Common myeloid progenitor, CD34-positive (primary cell): ENCODE results near the gene GALNT10.

Experiments used
- CTCF ChIA-PET: fragments of 350-600 bp; sonication (Branson Sonifier 250); formaldehyde crosslinking; loops from one replicate; lab custom pipeline; 2021; ENCODE audit warnings: antibody characterized with exemption; lab: Charles Lee
- POLR2A ChIA-PET: fragments of 350-600 bp; sonication (Branson Sonifier 250); formaldehyde crosslinking; loops from one replicate; lab custom pipeline; 2021; ENCODE audit warnings: antibody characterized with exemption; lab: Charles Lee
- DNase-seq, 3 donors: peaks; one replicate each; pipeline versions ENCODE4 v3.0.0 to v3.0.0-alpha.2; 2013
- H3K27ac ChIP-seq, 2 experiments: 1 replicate in 1 of 2; 2 replicates in 1 of 2; pipeline ENCODE4 v1.7.0; 2013; ENCODE audit warnings: inconsistent platforms in 2 of 2, low read length in 2 of 2, mild to moderate bottlenecking in 2 of 2, low read depth in 1 of 2, moderate library complexity in 1 of 2; ENCODE audit not compliant: severe bottlenecking in 2 of 2, insufficient read depth in 1 of 2, poor library complexity in 1 of 2
- H3K27me3 ChIP-seq, 5 experiments: replicated peaks in 2 of 5; 1 replicate in 3 of 5; 2 replicates in 2 of 5; pipeline versions ENCODE4 v1.6.1 to v1.7.0; 2013; ENCODE audit warnings: low read length in 4 of 5, mild to moderate bottlenecking in 2 of 5, moderate library complexity in 2 of 5, inconsistent platforms in 1 of 5; ENCODE audit not compliant: insufficient read depth in 5 of 5, control insufficient read depth in 4 of 5
- H3K36me3 ChIP-seq, 4 experiments: 1 replicate in 2 of 4; 2 replicates in 2 of 4; pipeline versions ENCODE4 v1.6.1 to v1.7.0; 2013; ENCODE audit warnings: low read length in 3 of 4, control low read depth in 1 of 4, mild to moderate bottlenecking in 1 of 4; ENCODE audit not compliant: control insufficient read depth in 4 of 4, insufficient read depth in 4 of 4
- H3K4me1 ChIP-seq, 4 experiments: 1 replicate in 3 of 4; 2 replicates in 1 of 4; pipeline versions ENCODE4 v1.6.1 to v1.7.1; 2013; ENCODE audit warnings: low read length in 3 of 4, mild to moderate bottlenecking in 3 of 4, control low read depth in 1 of 4, inconsistent platforms in 1 of 4, moderate library complexity in 1 of 4; ENCODE audit not compliant: control insufficient read depth in 4 of 4, insufficient read depth in 4 of 4; ENCODE audit errors: control extremely low read depth in 1 of 4
- H3K4me3 ChIP-seq, 7 experiments: 1 replicate in 4 of 7; 2 replicates in 3 of 7; pipeline versions ENCODE4 v1.5.1 to v1.7.0; 2013; ENCODE audit warnings: mild to moderate bottlenecking in 7 of 7, low read length in 6 of 7, moderate library complexity in 6 of 7, inconsistent platforms in 2 of 7, low read depth in 2 of 7, control low read depth in 1 of 7; ENCODE audit not compliant: insufficient read depth in 4 of 7, control insufficient read depth in 1 of 7; ENCODE audit errors: extremely low read depth in 1 of 7
- H3K9me3 ChIP-seq, 5 experiments: 1 replicate in 4 of 5; 2 replicates in 1 of 5; pipeline versions ENCODE4 v1.6.1 to v1.7.1; 2013; ENCODE audit warnings: low read length in 4 of 5, mild to moderate bottlenecking in 2 of 5, inconsistent platforms in 1 of 5, low read depth in 1 of 5, moderate library complexity in 1 of 5; ENCODE audit not compliant: control insufficient read depth in 4 of 5, insufficient read depth in 2 of 5; ENCODE audit errors: control extremely low read depth in 1 of 5
- WGBS: methylation state at CpG from one replicate; pipeline ENCODE4 v1.1.5; 2013; ENCODE audit not compliant: insufficient coverage; 5-methylcytosine and 5-hydroxymethylcytosine counted together

GALNT10 gene

GRCh38 chr5:154262342-154262741, 71.8 kb downstream of the GALNT10 start:
- no peak for DNase-seq
- Histone ChIP-seq H3K36me3 (peaks cover 0 to 3% (median 1%) of the 10 kb centered on the region in 4 experiments), H3K9me3 (no peaks in the 10 kb centered on the region), H3K4me3 (no peak overlapping the region), H3K4me1 (peaks cover 0 to 7% (median 2%) of the 10 kb centered on the region in 4 experiments), H3K27me3 (no peaks in the 10 kb centered on the region), H3K27ac (no peak overlapping the region)
- POLR2A ChIA-PET, result no interaction called here
- CTCF ChIA-PET, result interaction anchor here (1.0 kb wide), 1 partner anchor 78 kb away, joined by 3 read pairs; no protein-coding TSS in a partner anchor
- WGBS, result no CpG with 5 or more reads among the region's 2 CpGs

GRCh38 chr5:154264549-154265196, 74.1 kb downstream of the GALNT10 start:
- Histone ChIP-seq H3K4me1 (peaks cover 0 to 7% (median 2%) of the 10 kb centered on the region in 4 experiments), H3K27ac (no peak overlapping the region), H3K27me3 (no peaks in the 10 kb centered on the region), H3K4me3 (no peak overlapping the region), H3K36me3 (peaks cover 0 to 3% (median 1%) of the 10 kb centered on the region in 4 experiments), H3K9me3 (no peaks in the 10 kb centered on the region)
- no peak for DNase-seq
- 100% methylated on average over 1 of the region's 5 CpGs for WGBS
- ChIA-PET CTCF (no interaction called here), POLR2A (no interaction called here)

- no peak overlapping the region for H3K27ac ChIP-seq
- no peak for DNase-seq
- POLR2A ChIA-PET, result no interaction called here
- H3K4me3 ChIP-seq, result no peak overlapping the region
- H3K9me3 ChIP-seq, result no peaks in the 10 kb centered on the region
- H3K27me3 ChIP-seq, result no peaks in the 10 kb centered on the region
- peaks cover 0 to 3% (median 1%) of the 10 kb centered on the region in 4 experiments for H3K36me3 ChIP-seq
- CTCF ChIA-PET, result no interaction called here
- H3K4me1 ChIP-seq, result peaks cover 0 to 7% (median 2%) of the 10 kb centered on the region in 4 experiments
- 94% methylated on average over 2 of the region's 2 CpGs for WGBS
These were observed 74.8 kb downstream of the GALNT10 start for GRCh38 chr5:154265197-154265773.

- no peak overlapping the region for H3K4me3 ChIP-seq
- no peak for DNase-seq
- H3K27ac ChIP-seq, result no peak overlapping the region
- H3K27me3 ChIP-seq, result no peaks in the 10 kb centered on the region
- peaks cover 4 to 22% (median 15%) of the 10 kb centered on the region in 4 experiments for H3K4me1 ChIP-seq
- no peaks in the 10 kb centered on the region for H3K9me3 ChIP-seq
- POLR2A ChIA-PET, result no interaction called here
- H3K36me3 ChIP-seq, result peaks cover 0 to 2% (median under 1%) of the 10 kb centered on the region in 4 experiments
- CTCF ChIA-PET, result no interaction called here
These were observed 77.0 kb downstream of the GALNT10 start for GRCh38 chr5:154267516-154267915.

- H3K4me3 ChIP-seq, result no peak overlapping the region
- H3K4me1 ChIP-seq, result peaks cover 7 to 27% (median 20%) of the 10 kb centered on the region in 4 experiments
- no peak for DNase-seq
- POLR2A ChIA-PET, result interaction anchor here (0.6 kb wide), 1 partner anchor 84 kb away, joined by 4 read pairs; no protein-coding TSS in a partner anchor
- no peaks in the 10 kb centered on the region for H3K9me3 ChIP-seq
- H3K36me3 ChIP-seq, result no peaks in the 10 kb centered on the region
- no peak overlapping the region for H3K27ac ChIP-seq
- WGBS, result 96% methylated on average over 3 of the region's 3 CpGs
- CTCF ChIA-PET, result no interaction called here
- no peaks in the 10 kb centered on the region for H3K27me3 ChIP-seq
These were observed 77.5 kb downstream of the GALNT10 start for GRCh38 chr5:154268073-154268472.

- Histone ChIP-seq H3K4me3 (no peak overlapping the region), H3K4me1 (peaks cover 20 to 41% (median 34%) of the 10 kb centered on the region in 4 experiments), H3K27me3 (no peaks in the 10 kb centered on the region), H3K27ac (no peak overlapping the region), H3K9me3 (no peaks in the 10 kb centered on the region), H3K36me3 (no peaks in the 10 kb centered on the region)
- no peak for DNase-seq
- ChIA-PET CTCF (interaction anchor here (1.4 kb wide), 1 partner anchor 135 kb away, joined by 3 read pairs; no protein-coding TSS in a partner anchor), POLR2A (no interaction called here)
- 93% methylated on average over 3 of the region's 3 CpGs for WGBS
These were observed 78.9 kb downstream of the GALNT10 start for GRCh38 chr5:154269414-154269813.

GRCh38 chr5:154271466-154271865, 80.9 kb downstream of the GALNT10 start:
- ChIA-PET POLR2A (no interaction called here), CTCF (interaction anchor here (1.4 kb wide), 1 partner anchor 12 kb away, joined by 3 read pairs; no protein-coding TSS in a partner anchor)
- WGBS, result 13% methylated on average over 1 of the region's 1 CpG

More at GRCh38 chr5:154271466-154271865, 80.9 kb downstream of the GALNT10 start:
- Histone ChIP-seq H3K27me3 (no peaks in the 10 kb centered on the region), H3K4me3 (no peak overlapping the region), H3K4me1 (peaks cover 17 to 40% (median 39%) of the 10 kb centered on the region in 4 experiments), H3K9me3 (no peaks in the 10 kb centered on the region), H3K36me3 (peaks cover 0 to 2% (median 0%) of the 10 kb centered on the region in 4 experiments), H3K27ac (no peak overlapping the region)
- DNase-seq, result peak in 1 of 3 donors; percentile 19
